HG03039 (cell line): ENCODE data around the gene TTC34.

Experiments used
- ATAC-seq: cut with Tn5 transposase; IDR thresholded peaks from one replicate; pipeline ENCODE4 v1.9.1; 2021; ENCODE audit warnings: mild to moderate bottlenecking, moderate library complexity; ENCODE audit not compliant: unreplicated experiment

TTC34 gene

DNA sequence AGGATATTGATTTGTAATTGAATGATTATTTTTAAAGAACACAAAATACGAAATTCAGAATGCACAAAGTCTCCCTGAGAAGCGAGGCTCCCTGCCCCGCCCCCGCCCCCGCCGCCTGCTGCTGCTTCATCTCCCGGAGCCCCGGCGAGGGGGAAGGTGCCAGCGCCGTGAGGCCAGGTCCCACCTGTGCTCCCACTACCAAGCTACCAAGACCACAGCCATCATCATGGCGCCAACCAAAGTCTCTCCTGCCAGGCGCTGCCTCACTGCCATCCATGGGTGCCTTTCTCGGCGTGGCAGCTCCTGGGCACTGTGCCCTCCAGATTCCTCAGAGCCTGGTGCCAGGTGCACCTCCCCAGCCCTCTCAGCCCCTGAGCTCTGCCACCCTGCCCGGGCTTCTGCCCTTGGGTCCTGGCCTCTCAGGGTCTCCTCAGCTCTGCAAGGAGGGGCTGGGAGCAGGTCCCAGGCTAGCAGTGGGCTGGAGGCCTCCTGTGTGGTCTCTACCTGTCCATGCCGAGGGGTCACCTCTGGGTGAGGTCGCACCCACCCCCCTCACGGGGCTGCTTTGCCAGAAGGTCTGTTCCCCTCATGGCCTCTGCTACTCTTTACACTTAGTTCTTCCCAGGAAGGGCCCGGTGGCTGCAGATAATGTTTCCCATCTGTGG is 29.4 kb upstream of the TTC34 start:
- ATAC-seq: no peak

DNA sequence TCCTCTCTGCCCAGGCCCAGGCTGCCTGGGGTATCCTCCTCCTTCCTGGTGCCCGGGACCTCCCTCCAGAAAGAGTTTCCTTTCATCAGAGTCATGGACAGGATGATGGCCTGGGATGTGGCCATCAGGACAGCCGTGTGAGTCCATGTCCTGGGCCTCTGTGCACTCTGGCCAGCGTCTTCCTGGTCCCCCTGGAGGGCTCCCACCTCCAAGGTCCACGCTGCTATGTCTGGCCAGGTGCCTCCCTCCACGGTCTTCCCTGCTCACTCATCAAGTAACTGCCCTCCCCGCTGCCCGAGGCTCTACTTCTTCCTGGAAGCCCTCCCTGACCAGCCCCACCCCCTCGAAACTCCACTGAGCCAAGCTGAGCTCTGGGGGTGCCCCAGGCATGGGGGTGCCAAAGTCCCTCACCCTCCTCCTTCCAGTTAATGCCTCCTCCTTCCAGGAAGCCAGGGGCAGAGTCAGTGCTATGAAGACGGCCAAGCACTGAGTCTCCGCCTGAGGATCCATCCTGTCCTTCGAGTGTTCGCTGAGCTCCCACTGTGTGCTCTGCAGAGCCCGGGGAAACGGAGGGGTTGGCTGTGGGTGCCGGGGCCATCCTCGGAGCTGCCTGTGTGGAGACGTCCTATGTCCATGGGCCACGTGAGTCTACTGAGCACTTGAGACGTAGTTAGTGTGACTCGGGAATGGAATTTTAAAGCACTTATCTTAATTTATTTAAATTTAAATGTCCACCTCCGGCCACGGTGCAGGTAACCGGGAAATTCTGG is 28.5 kb upstream of the TTC34 start:
- ATAC-seq: no peak

DNA sequence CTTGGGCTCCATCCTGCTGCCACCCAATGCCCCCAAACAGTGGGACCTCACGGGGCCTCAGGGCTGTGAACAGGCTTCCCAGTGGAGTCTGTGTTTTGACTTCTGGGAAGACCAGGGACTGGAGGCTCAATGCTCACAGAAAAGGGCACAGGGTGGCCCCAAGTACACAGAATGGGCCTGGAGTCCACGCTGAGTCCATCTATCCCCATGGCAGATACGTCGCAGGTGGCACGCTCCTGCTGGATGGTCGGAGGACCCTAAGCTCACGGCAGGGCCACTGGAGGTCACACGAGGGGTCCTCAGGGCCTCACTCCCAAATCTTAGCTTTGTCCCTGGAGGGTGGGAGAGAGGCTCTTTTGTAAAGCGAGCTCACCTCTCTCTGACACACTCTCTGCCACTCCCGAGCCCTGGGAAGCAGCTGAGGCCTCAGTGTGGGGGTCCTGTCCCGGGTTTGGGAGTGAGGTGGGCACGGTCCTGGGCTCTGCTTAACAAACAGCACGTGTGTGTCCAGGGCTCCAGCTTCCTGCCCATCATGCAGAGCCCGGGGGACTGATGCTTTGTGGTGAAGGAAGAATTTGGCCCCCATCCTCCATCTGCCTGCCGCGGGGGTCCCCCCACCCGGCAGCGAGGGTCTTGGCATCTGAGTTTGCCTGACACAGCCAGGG is 27.2 kb upstream of the TTC34 start:
- ATAC-seq: no peak

DNA sequence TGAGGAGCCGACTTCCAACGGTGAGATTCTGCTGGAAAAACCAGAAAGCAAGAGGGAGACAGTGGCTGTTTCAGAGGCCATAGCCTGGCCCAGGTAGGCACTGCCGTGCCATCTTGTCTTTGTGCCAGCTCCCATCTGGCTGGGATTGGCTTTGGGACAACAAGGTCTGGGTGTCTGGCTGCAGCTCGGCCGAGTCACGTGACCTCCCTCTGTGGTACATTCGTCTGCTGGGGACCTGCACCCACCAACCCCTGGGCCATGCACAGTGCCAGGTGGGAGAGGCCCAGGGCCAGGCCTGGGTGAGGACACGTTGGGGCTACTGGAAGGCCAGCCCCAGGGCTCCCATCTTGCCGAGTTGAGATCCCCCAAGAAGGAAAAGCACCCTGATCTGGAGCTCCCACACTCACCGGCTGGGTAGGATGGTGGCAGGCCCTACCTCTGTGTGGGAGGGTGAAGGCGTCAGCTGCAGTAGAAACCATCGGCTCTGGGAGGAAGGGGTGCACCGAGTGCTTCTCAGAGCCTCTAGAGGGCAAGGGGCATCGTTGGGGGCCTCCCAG is 25.3 kb upstream of the TTC34 start:
- ATAC-seq: no peak

DNA sequence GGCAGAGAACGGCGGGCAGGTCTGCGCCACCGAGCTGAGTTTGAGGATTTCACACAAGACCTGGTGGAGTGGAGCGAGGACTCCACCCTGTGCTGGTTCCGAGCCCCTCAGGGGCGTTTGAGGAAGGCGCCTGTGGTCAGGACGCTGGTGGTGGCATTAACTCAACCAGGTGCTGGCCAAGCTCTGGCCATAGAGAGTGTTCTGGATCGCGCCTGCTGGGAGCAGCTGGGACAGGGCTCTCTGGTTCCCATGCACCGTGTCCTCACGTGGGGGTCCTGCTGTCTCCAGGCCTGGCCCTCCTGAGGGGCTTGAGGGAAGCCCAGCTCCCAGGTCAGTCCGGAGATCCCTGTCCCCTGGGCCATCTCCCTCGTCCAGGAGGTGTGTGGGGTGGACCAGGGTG is 24.8 kb upstream of the TTC34 start:
- ATAC-seq: no peak

DNA sequence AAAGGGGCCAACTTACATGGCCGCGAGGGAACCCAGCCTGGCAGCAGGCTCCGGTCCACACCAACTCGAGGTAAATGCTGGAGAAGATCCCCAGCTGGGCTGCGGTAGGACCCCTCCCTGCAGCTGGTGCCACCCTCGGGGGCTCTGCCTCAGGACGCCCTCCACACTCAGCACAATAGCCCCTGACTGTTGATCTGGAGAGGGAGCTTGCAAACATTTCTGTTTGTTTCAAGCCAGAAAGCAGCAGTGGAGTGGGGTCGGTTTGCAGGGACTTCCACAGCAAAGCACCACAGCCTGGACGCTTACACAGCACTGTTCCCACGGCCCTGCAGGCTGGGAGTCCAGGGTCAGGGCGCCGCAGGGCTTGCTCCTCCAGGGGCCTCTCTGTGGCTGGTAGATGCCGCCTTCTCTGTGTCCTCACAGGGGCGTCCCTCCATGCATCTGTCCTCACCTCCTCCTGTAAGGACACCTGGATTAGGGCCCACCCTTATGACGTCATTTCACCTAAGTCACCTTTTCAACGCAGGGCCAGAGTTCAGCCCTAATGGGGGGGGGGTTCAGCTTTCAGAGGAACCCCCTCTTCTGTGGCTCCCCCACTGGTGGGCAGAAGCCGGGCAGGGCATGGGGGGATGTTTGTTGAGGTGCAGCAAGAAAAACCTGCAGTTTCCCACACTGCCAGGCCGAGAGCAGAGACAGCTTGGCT is 24.1 kb upstream of the TTC34 start:
- ATAC-seq: no peak

DNA sequence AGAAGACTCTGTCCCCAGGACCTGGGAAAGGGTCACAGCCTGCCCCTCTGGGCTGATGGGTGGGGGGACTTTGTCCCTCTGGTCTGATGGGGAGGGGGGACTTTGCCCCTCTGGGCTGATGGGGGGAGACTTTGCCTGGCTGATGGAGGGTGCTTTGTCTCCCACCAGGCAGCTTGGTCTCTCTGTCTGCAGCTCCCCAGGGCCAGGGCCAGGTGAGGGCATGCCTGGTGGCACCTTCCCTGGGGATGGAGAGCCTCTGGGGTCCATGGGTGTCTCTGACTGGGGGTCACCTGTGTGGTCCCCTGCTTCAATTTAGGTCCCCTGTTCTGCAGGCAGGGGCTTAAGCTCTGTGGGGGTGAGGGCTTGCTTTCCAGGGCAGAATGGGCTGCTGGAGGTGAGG is 23.5 kb upstream of the TTC34 start:
- ATAC-seq: no peak

DNA sequence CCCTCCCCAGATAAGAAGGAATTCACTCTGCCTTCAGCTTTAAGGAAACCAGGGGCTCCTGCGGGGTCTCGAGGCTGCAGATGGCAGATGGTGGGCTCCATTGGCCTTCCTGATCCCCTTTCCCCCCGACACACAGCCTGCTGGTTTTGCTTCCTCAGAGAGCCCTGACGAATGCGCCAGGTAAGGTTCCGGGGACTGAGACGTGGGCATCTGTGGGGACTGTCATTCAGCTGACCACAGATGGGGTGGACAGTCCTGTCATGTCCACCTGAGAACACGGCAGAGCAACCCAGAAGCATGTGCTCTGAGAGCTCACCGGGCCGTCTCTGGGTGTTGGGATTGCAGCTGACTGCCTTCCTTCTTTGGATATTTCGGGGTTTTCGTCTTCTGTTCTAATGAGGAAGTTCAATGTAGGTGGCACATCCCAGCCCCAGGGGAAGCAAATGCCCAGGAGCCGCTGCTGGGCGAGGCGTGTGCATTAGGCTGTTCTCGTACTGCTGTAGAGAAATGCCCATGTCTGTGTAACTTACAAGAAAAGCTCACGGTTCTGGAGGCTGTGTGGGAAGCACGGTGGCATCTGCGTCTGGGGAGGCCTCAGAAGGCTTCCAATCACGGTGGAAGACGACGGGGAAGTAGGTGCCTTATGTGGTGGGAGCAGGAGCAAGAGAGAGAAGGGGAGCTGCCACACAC is 22.6 kb upstream of the TTC34 start:
- ATAC-seq: no peak

DNA sequence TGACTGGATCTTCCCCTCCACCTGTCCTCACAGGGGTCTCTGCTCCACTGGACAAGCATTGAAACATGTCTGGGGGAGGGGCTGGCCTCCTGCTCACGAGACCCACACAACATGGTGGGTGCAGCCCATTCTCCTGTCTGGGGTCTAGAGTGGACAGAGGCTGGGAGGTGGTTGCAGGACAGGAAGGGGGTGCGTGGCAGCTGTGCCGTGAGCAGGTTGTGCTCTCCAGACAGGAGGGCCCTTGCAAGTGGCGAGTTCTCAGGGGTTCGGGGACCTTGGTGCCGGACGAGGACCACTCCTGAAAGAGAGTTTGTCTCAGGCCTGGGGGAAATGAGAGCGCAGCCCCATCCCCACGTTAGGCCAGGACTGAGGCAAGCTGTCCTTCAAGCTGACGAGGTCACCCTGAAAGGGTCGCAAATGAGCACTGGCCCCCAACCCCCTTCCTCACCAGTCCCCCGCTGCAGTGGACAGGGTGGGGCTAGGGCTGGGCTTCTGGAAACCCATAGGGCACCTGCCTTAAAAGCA is 21.2 kb upstream of the TTC34 start:
- no peak for ATAC-seq

DNA sequence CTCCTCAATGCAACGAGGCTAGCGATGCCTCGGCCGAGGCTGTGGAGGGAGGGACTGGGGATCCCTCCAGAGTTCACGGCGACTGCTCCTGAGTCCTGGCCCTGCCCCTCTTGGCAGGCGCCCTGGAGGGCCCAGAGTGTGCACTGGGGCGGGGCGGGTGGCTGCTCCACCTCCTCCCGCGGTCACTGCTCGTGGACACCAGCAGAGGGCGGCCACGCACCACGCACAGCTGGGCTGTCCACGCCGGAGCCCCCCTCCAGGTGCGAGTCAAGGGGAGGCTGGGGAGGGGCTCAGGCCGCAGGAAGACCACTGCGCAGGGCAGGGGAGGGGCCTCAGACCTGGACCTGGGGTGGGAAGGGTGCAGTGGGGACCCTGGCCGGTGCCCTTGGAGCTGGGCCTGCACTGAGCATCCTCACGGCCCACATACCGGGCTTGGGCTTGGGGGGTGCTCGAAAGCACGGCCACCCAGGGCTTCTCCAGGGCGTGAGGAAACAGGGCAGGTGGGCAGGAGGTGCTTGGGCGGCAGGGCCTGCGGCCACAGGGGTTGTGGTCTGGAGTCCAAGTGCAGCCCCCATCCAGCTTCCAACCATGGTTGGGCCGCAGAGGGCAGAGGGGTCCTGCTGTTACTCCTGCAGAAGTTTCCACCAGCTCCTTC is 20.6 kb upstream of the TTC34 start:
- ATAC-seq: no peak

DNA sequence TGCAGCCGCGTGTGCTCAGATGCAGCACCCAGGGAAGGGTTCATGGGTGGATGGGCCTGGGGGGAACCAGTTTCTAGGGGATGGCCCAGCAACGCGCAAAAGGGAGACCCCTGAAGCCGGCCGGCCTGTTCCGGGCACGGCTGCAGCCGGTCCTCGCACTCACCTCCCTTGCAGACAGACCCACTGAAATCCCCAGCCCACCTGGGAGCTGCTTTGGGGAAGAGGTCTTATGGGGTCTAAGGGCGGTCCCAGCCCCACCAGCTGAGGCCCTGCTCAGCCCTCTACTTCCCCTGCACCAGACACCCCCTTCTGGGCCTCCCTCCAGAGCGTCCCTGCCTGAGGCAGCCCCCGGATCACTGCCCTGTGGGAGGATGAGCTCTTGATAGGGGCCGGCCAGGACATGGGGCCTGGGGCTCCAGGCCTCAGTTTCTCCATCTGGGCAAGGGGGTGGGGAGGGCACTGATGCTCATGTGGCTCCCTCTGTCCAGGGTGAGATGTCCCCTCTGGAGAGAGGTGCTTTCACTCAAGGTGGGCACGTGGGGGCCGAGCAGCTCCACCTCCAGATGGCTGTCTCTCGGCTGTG is 20.0 kb upstream of the TTC34 start:
- no peak for ATAC-seq

DNA sequence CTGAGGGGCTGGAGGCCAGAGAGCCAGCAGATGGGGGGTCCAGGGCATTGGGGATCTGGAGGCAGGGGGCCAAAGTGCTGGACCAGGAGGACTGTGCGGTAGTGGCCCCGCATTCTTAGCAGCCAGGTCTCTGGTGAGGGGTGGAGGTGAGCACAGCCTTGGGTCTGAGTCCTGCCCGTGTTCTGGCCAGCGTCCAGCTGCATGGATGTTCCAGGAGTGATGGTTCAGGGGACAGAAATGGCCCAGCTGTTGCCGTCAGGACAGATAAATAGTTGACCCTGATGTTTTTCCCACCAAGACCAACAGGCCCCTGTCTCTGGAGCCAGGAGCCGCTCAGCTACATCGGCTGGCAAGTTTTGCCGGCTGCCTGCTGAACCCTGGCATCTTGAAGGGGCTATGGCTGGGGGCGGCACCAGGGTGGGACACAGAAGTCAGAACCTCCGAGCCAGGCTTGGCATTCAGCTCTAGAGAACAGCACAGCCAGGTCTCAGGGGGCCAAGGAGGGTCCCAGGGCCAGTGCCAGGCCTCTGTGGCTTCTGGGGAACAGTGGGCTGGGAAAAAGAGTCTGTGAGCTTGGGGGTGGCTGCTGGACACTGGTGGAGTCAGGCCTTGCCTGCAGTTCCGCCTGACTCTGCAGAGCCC is 19.4 kb upstream of the TTC34 start:
- no peak for ATAC-seq

DNA sequence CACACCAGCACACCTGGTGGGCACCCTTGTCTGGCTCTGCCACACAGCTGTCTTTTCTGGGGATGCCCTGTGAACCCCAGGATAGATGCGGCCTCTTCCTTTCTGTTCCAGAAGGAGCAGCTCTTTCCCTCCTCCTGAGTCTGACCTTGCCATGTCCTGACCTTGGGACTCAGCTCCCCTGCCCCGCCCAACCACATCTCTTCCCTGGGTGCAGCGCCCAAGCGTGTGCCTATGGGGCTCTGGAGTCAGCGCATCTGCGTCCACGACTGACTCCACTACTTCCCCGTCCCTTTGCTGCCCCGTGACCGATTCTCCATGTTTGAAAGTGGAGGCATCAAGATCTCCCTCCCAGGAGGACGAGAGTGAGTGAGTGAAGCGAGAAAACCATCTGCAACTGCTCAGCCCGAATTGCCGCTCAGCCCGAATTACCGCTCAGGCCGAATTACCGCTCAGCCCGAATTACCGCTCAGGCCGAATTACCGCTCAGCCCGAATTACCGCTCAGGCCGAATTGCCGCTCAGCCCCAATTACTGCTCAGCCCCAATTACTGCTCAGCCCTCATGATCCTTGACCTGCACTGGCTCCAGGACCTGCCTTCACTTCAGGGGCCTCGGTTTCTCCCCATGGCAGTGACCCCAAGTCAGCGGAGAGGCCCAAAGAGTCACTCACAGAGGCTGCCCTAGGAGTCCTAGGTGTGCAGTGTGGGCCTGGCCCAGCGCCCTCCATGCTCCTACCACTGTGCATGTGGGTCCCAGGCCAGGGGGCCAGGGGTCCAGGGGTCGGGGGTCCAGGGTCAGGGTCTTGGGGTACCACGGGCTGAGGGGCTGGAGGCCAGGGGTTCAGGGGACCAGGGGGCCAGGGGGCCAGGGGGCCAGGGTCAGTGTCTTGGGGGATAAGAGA is 18.6 kb upstream of the TTC34 start:
- no peak for ATAC-seq

DNA sequence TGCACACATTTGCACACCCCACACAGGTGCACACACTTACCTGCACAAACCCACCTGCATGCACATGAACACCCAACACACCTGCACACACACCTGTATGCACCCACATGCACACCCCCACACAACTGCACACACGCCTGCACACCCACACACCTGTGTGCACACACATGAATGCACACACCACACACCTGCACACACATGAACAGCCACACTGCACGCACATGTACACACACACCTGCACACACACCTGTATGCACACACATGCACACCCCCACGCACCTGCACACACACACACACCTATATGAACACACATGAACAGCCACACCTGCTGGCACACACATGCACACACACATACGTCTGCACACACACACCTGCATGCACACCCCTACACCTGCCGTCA is 17.9 kb upstream of the TTC34 start:
- ATAC-seq: no peak

DNA sequence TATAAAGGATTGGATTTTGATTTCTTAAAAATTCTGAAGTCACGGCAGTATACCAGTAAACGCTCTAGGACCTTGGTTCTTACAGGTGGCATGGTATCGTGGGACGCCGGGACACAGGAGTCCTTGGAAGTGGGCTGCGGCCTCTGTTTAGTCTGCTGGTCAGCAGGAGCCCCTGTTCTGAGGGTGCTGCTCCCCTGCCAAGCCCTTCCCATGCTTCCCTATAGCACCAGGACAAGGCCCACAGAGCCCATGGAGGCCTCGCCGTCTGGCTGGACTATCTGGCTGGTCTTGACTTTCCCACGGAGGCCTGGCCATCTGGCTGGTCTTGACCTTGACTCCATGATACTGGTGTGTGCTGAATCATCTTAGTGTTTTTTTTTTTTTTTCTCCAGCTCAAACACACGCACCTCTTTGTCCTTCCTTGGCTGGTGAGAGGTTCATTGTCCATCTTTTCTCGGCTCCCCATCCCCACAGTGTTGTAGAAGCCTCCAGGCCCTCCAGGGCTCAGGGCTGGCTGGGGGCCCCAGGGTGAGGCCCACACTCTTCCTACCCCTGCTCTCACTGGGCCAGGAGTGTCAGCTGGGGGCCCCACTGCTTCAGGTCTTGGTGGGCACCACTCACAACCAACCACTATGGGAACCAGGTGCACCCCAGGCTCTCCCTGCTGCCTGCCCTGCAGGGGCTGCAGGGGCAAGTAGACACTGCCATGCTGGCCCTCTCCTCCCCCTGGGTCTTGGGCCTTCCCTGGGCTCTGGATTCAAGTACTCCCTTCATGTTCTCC is 16.5 kb upstream of the TTC34 start:
- ATAC-seq: no peak

DNA sequence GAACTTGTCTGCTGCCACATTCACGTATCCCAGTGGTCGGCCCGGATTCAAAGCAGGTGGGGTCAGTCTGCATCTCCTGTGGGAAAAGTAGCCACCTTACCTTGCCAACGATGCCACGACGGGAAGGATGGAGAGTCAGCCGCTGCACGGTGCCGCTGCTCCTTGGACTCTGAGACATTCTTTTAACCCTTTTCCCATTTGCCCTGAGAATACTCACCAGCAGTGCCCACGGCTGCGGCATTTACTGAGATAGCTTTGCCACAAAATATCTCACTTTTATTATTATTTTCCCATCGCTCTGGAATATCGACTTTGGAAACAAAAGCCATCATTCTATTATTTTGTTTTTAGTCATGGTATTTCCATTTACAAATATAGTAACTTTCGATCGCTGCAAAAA is 15.3 kb upstream of the TTC34 start:
- ATAC-seq: no peak

DNA sequence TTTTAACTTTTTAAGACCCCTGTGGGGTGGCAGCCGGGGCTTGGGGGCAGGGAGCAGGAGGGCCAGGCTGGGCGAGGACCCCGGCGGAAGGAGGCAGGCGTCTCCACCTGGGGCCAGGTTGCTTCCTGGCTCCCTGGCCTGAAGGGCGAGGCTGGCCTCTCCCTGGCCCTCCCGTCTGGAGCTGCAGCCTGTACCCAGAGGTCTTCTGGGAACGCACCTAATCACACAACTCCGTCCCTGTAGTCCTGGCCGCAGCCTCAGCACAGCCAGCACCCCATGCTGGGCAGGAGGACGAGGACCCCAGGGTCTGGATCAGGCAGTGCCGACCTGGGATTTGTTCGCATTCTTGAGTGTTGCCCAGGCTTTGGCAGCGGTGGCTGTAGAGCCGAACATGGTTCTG is 14.1 kb upstream of the TTC34 start:
- ATAC-seq: no peak
